ENCODE measurements around the gene MORN5.

MORN5 gene

GRCh38 chr9:122118343-122119165 lies 41.2 kb upstream of the MORN5 start:
- no peaks in the 10 kb centered on the region for H3K9me3 ChIP-seq (ENCODE audit: control insufficient read depth in 5 of 5, low read length in 5 of 5)
- no peaks in the 10 kb centered on the region for H3K36me3 ChIP-seq (ENCODE audit: control insufficient read depth in 5 of 5, insufficient read depth in 5 of 5, low read length in 5 of 5)
- no peak overlapping the region for H3K4me3 ChIP-seq (ENCODE audit: low read depth in 1 of 5, low read length in 5 of 5)
- peaks cover 5 to 13% (median 8%) of the 10 kb centered on the region in 5 donors for H3K27me3 ChIP-seq (ENCODE audit: control insufficient read depth in 5 of 5, insufficient read depth in 4 of 5, low read length in 5 of 5)
- H3K27ac ChIP-seq (ENCODE audit: low read depth, low read length) = no peak overlapping the region
- no peak overlapping the region for H3K9ac ChIP-seq (ENCODE audit: low read length in 5 of 5)
- no peaks in the 10 kb centered on the region for H3K4me1 ChIP-seq (ENCODE audit: control insufficient read depth in 5 of 5, insufficient read depth in 5 of 5, low read length in 5 of 5)

GRCh38 chr9:122119166-122119521 lies 40.6 kb upstream of the MORN5 start:
- Histone ChIP-seq H3K4me1 (ENCODE audit: control insufficient read depth in 5 of 5, insufficient read depth in 5 of 5, low read length in 5 of 5) (no peaks in the 10 kb centered on the region), H3K9me3 (ENCODE audit: control insufficient read depth in 5 of 5, low read length in 5 of 5) (no peaks in the 10 kb centered on the region), H3K27ac (ENCODE audit: low read depth, low read length) (no peak overlapping the region), H3K36me3 (ENCODE audit: control insufficient read depth in 5 of 5, insufficient read depth in 5 of 5, low read length in 5 of 5) (no peaks in the 10 kb centered on the region), H3K27me3 (ENCODE audit: control insufficient read depth in 5 of 5, insufficient read depth in 4 of 5, low read length in 5 of 5) (peaks cover 5 to 13% (median 8%) of the 10 kb centered on the region in 5 donors), H3K9ac (ENCODE audit: low read length in 5 of 5) (no peak overlapping the region), H3K4me3 (ENCODE audit: low read depth in 1 of 5, low read length in 5 of 5) (no peak overlapping the region)

- no peak overlapping the region for H3K9ac ChIP-seq (ENCODE audit: low read length in 5 of 5)
- no peaks in the 10 kb centered on the region for H3K9me3 ChIP-seq (ENCODE audit: control insufficient read depth in 5 of 5, low read length in 5 of 5)
- H3K4me3 ChIP-seq (ENCODE audit: low read depth in 1 of 5, low read length in 5 of 5) = no peak overlapping the region
- no peaks in the 10 kb centered on the region for H3K4me1 ChIP-seq (ENCODE audit: control insufficient read depth in 5 of 5, insufficient read depth in 5 of 5, low read length in 5 of 5)
- peaks cover 5 to 11% (median 10%) of the 10 kb centered on the region in 5 donors for H3K27me3 ChIP-seq (ENCODE audit: control insufficient read depth in 5 of 5, insufficient read depth in 4 of 5, low read length in 5 of 5)
- no peak overlapping the region for H3K27ac ChIP-seq (ENCODE audit: low read depth, low read length)
- H3K36me3 ChIP-seq (ENCODE audit: control insufficient read depth in 5 of 5, insufficient read depth in 5 of 5, low read length in 5 of 5) = no peaks in the 10 kb centered on the region
These were observed 40.0 kb upstream of the MORN5 start for GRCh38 chr9:122119721-122120120.

- no peaks in the 10 kb centered on the region for H3K36me3 ChIP-seq (ENCODE audit: control insufficient read depth in 5 of 5, insufficient read depth in 5 of 5, low read length in 5 of 5)
- no peak overlapping the region for H3K27ac ChIP-seq (ENCODE audit: low read depth, low read length)
- no peak overlapping the region for H3K4me3 ChIP-seq (ENCODE audit: low read depth in 1 of 5, low read length in 5 of 5)
- peaks cover 3 to 15% (median 11%) of the 10 kb centered on the region in 5 donors for H3K27me3 ChIP-seq (ENCODE audit: control insufficient read depth in 5 of 5, insufficient read depth in 4 of 5, low read length in 5 of 5)
- no peaks in the 10 kb centered on the region for H3K9me3 ChIP-seq (ENCODE audit: control insufficient read depth in 5 of 5, low read length in 5 of 5)
- peaks cover 0 to 4% (median 3%) of the 10 kb centered on the region in 5 donors for H3K4me1 ChIP-seq (ENCODE audit: control insufficient read depth in 5 of 5, insufficient read depth in 5 of 5, low read length in 5 of 5)
- H3K9ac ChIP-seq (ENCODE audit: low read length in 5 of 5) = no peak overlapping the region
These were observed 39.2 kb upstream of the MORN5 start for GRCh38 chr9:122120316-122121071.

- H3K27ac ChIP-seq (ENCODE audit: low read depth, low read length) = no peak overlapping the region
- no peaks in the 10 kb centered on the region for H3K36me3 ChIP-seq (ENCODE audit: control insufficient read depth in 5 of 5, insufficient read depth in 5 of 5, low read length in 5 of 5)
- no peak overlapping the region for H3K4me3 ChIP-seq (ENCODE audit: low read depth in 1 of 5, low read length in 5 of 5)
- H3K9ac ChIP-seq (ENCODE audit: low read length in 5 of 5) = no peak overlapping the region
- H3K27me3 ChIP-seq (ENCODE audit: control insufficient read depth in 5 of 5, insufficient read depth in 4 of 5, low read length in 5 of 5) = peaks cover 9 to 17% (median 13%) of the 10 kb centered on the region in 5 donors
- no peaks in the 10 kb centered on the region for H3K9me3 ChIP-seq (ENCODE audit: control insufficient read depth in 5 of 5, low read length in 5 of 5)
- peaks cover 0 to 13% (median 12%) of the 10 kb centered on the region in 5 donors for H3K4me1 ChIP-seq (ENCODE audit: control insufficient read depth in 5 of 5, insufficient read depth in 5 of 5, low read length in 5 of 5)
These were observed 38.3 kb upstream of the MORN5 start for GRCh38 chr9:122121391-122121790.

- Histone ChIP-seq H3K9me3 (ENCODE audit: control insufficient read depth in 5 of 5, low read length in 5 of 5) (no peaks in the 10 kb centered on the region), H3K27me3 (ENCODE audit: control insufficient read depth in 5 of 5, insufficient read depth in 4 of 5, low read length in 5 of 5) (peaks cover 13 to 22% (median 14%) of the 10 kb centered on the region in 5 donors), H3K27ac (ENCODE audit: low read depth, low read length) (no peak overlapping the region), H3K36me3 (ENCODE audit: control insufficient read depth in 5 of 5, insufficient read depth in 5 of 5, low read length in 5 of 5) (no peaks in the 10 kb centered on the region), H3K9ac (ENCODE audit: low read length in 5 of 5) (no peak overlapping the region), H3K4me1 (ENCODE audit: control insufficient read depth in 5 of 5, insufficient read depth in 5 of 5, low read length in 5 of 5) (peaks cover 0 to 19% (median 17%) of the 10 kb centered on the region in 5 donors), H3K4me3 (ENCODE audit: low read depth in 1 of 5, low read length in 5 of 5) (no peak overlapping the region)
These were observed 37.8 kb upstream of the MORN5 start for GRCh38 chr9:122121931-122122330.

- H3K27ac ChIP-seq (ENCODE audit: low read depth, low read length) = no peak overlapping the region
- peaks cover 13 to 27% (median 20%) of the 10 kb centered on the region in 5 donors for H3K27me3 ChIP-seq (ENCODE audit: control insufficient read depth in 5 of 5, insufficient read depth in 4 of 5, low read length in 5 of 5)
- no peak overlapping the region for H3K4me3 ChIP-seq (ENCODE audit: low read depth in 1 of 5, low read length in 5 of 5)
- H3K9ac ChIP-seq (ENCODE audit: low read length in 5 of 5) = no peak overlapping the region
- H3K4me1 ChIP-seq (ENCODE audit: control insufficient read depth in 5 of 5, insufficient read depth in 5 of 5, low read length in 5 of 5) = peaks cover 0 to 20% (median 18%) of the 10 kb centered on the region in 5 donors
- H3K36me3 ChIP-seq (ENCODE audit: control insufficient read depth in 5 of 5, insufficient read depth in 5 of 5, low read length in 5 of 5) = no peaks in the 10 kb centered on the region
- no peaks in the 10 kb centered on the region for H3K9me3 ChIP-seq (ENCODE audit: control insufficient read depth in 5 of 5, low read length in 5 of 5)
These were observed 37.2 kb upstream of the MORN5 start for GRCh38 chr9:122122468-122122867.

- no peak overlapping the region for H3K27ac ChIP-seq (ENCODE audit: low read depth, low read length)
- H3K9me3 ChIP-seq (ENCODE audit: control insufficient read depth in 5 of 5, low read length in 5 of 5) = no peaks in the 10 kb centered on the region
- peaks cover 0 to 26% (median 18%) of the 10 kb centered on the region in 5 donors for H3K4me1 ChIP-seq (ENCODE audit: control insufficient read depth in 5 of 5, insufficient read depth in 5 of 5, low read length in 5 of 5)
- no peak overlapping the region for H3K4me3 ChIP-seq (ENCODE audit: low read depth in 1 of 5, low read length in 5 of 5)
- H3K27me3 ChIP-seq (ENCODE audit: control insufficient read depth in 5 of 5, insufficient read depth in 4 of 5, low read length in 5 of 5) = peaks cover 15 to 29% (median 21%) of the 10 kb centered on the region in 5 donors
- H3K9ac ChIP-seq (ENCODE audit: low read length in 5 of 5) = no peak overlapping the region
- H3K36me3 ChIP-seq (ENCODE audit: control insufficient read depth in 5 of 5, insufficient read depth in 5 of 5, low read length in 5 of 5) = no peaks in the 10 kb centered on the region
These were observed 36.6 kb upstream of the MORN5 start for GRCh38 chr9:122122903-122123632.

GRCh38 chr9:122124048-122124447 lies 35.7 kb upstream of the MORN5 start:
- Histone ChIP-seq H3K4me3 (ENCODE audit: low read depth in 1 of 5, low read length in 5 of 5) (no peak overlapping the region), H3K4me1 (ENCODE audit: control insufficient read depth in 5 of 5, insufficient read depth in 5 of 5, low read length in 5 of 5) (peaks cover 0 to 32% (median 18%) of the 10 kb centered on the region in 5 donors), H3K36me3 (ENCODE audit: control insufficient read depth in 5 of 5, insufficient read depth in 5 of 5, low read length in 5 of 5) (no peaks in the 10 kb centered on the region), H3K9me3 (ENCODE audit: control insufficient read depth in 5 of 5, low read length in 5 of 5) (no peaks in the 10 kb centered on the region), H3K27me3 (ENCODE audit: control insufficient read depth in 5 of 5, insufficient read depth in 4 of 5, low read length in 5 of 5) (peaks cover 15 to 29% (median 21%) of the 10 kb centered on the region in 5 donors), H3K9ac (ENCODE audit: low read length in 5 of 5) (no peak overlapping the region), H3K27ac (ENCODE audit: low read depth, low read length) (no peak overlapping the region)
